ENCODE measurements around the gene LSM8.
"Not testable (repeated sequence)": the region's sequence is repeated elsewhere in the genome, so short reads cannot be mapped to it uniquely, and the experiment has no call there.

The LSM8 gene

GRCh38 chr7:118183786-118184564 lies at the start of gene LSM8:
Gene LSM8, plus strand, starts transcription at chr7:118184164. Its CDS starts 60 bp downstream, at chr7:118184224.
- DNase-seq (ENCODE audit: low read depth in 2 of 2) = peak; percentile 89 to 91

GRCh38 chr7:118134420-118134819 lies 49.5 kb upstream of the LSM8 start:
- not testable (repeated sequence) for DNase-seq (ENCODE audit: low read depth in 2 of 2)

- DNase-seq (ENCODE audit: low read depth in 2 of 2) = no peak
Observed at GRCh38 chr7:118140468-118140867, 43.5 kb upstream of the LSM8 start.

GRCh38 chr7:118142012-118142411 lies 42.0 kb upstream of the LSM8 start:
- no peak for DNase-seq (ENCODE audit: low read depth in 2 of 2)

GRCh38 chr7:118148930-118149329 lies 35.0 kb upstream of the LSM8 start:
- DNase-seq (ENCODE audit: low read depth in 2 of 2) = no peak

- DNase-seq (ENCODE audit: low read depth in 2 of 2) = no peak
Observed at GRCh38 chr7:118149394-118149793, 34.6 kb upstream of the LSM8 start.

- DNase-seq (ENCODE audit: low read depth in 2 of 2) = no peak
Observed at GRCh38 chr7:118151671-118152070, 32.3 kb upstream of the LSM8 start.

GRCh38 chr7:118152149-118152548 lies 31.8 kb upstream of the LSM8 start:
- DNase-seq (ENCODE audit: low read depth in 2 of 2) = no peak

- DNase-seq (ENCODE audit: low read depth in 2 of 2) = no peak
Observed at GRCh38 chr7:118152654-118153053, 31.3 kb upstream of the LSM8 start.

- no peak for DNase-seq (ENCODE audit: low read depth in 2 of 2)
Observed at GRCh38 chr7:118153551-118154177, 30.3 kb upstream of the LSM8 start.

- DNase-seq (ENCODE audit: low read depth in 2 of 2) = no peak
Observed at GRCh38 chr7:118158766-118159165, 25.2 kb upstream of the LSM8 start.

- no peak for DNase-seq (ENCODE audit: low read depth in 2 of 2)
Observed at GRCh38 chr7:118169146-118169545, 14.8 kb upstream of the LSM8 start.

GRCh38 chr7:118175740-118176139 lies 8.2 kb upstream of the LSM8 start:
- no peak for DNase-seq (ENCODE audit: low read depth in 2 of 2)

GRCh38 chr7:118179191-118179590 lies 4.8 kb upstream of the LSM8 start:
- DNase-seq (ENCODE audit: low read depth in 2 of 2) = no peak

GRCh38 chr7:118182593-118183427 lies 1.2 kb upstream of the LSM8 start:
- no peak for DNase-seq (ENCODE audit: low read depth in 2 of 2)

GRCh38 chr7:118183428-118183785 lies 557 bp upstream of the LSM8 start:
- DNase-seq (ENCODE audit: low read depth in 2 of 2) = peak in 1 of 2 donors; percentile 1

GRCh38 chr7:118184565-118184940 lies 589 bp downstream of the LSM8 start:
- DNase-seq (ENCODE audit: low read depth in 2 of 2) = no peak

GRCh38 chr7:118185163-118185860 lies 1.3 kb downstream of the LSM8 start:
- DNase-seq (ENCODE audit: low read depth in 2 of 2) = no peak

GRCh38 chr7:118186501-118186900 lies 2.5 kb downstream of the LSM8 start:
- DNase-seq (ENCODE audit: low read depth in 2 of 2) = no peak

GRCh38 chr7:118194571-118194970 lies 10.6 kb downstream of the LSM8 start:
- DNase-seq (ENCODE audit: low read depth in 2 of 2) = no peak

- DNase-seq (ENCODE audit: low read depth in 2 of 2) = peak in 1 of 2 donors; percentile 17
Observed at GRCh38 chr7:118195837-118196474, 12.0 kb downstream of the LSM8 start.
